ENCODE data around the gene RAB11FIP2. TPM values are rescaled to one million over a fixed set of nuclear protein-coding genes. Genes with fewer than 3 reads are reported as not detected.

The RAB11FIP2 gene
- total RNA-seq, 1 experiment from 2014 or later, result 18.5 TPM

DNA sequence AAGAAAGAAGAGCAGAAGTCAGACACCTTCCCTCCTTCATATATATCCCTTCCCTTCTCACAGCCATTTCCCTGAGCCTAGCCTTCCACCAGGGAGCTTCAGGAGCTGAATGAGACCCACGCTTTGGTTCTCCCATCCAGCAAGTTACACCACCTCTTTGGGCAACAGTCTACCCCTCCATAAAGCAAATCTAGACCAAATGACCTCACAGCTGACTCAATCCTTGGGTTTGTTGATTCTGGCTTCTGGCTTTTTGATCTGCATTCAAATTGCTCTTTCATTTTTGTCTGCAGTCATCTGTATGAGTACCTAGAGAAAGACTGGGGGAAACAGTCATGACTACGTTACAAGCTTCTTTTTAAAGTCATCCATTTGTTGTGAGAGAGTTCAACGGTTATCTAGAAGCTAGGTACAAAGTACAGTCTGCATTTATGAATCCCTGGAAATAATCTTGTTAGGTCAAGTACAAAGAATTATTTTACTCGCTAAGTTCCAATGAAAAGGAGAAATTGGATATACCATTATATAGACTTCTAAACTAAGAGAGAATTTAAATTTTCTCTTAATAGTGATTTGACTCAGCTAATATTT lies 86.3 kb downstream of the RAB11FIP2 start:
- POLR2A ChIA-PET (ENCODE audit: low non-redundant PET), result no interaction called here
- DNase-seq (ENCODE audit: low spot score), result no peak

DNA sequence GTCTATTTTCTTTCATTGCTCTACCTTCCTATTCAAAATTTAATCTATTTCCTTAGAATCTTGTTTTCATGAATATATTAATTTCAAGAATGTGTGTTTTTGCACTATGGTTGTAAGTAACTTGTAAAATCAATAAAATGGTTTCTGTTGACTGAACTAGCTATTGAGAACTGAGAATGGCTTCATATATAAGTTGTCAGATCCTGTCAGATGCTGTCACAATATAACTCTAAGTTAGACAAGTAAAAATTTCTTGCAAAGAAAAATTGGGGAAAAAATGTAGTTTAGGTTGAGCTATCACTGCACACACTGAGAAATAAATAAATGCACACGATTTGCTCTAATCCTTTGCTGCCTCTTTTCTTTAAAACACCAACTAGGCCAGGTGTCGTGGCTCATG lies 89.8 kb downstream of the RAB11FIP2 start:
- intact Hi-C loops (cut with micrococcal nuclease; ENCODE audit: unreplicated experiment), result no loop called here
- H3K36me3 ChIP-seq (ENCODE audit: insufficient read depth, low read length, poor library complexity, severe bottlenecking), result no peaks in the 10 kb centered on the region
- ChIA-PET CTCF (no interaction called here), POLR2A (ENCODE audit: low non-redundant PET) (no interaction called here)
- no peaks in the 10 kb centered on the region for H3K9me3 ChIP-seq (ENCODE audit: low read depth, low read length, poor library complexity, severe bottlenecking)
- TF ChIP-seq, protein P1, sequence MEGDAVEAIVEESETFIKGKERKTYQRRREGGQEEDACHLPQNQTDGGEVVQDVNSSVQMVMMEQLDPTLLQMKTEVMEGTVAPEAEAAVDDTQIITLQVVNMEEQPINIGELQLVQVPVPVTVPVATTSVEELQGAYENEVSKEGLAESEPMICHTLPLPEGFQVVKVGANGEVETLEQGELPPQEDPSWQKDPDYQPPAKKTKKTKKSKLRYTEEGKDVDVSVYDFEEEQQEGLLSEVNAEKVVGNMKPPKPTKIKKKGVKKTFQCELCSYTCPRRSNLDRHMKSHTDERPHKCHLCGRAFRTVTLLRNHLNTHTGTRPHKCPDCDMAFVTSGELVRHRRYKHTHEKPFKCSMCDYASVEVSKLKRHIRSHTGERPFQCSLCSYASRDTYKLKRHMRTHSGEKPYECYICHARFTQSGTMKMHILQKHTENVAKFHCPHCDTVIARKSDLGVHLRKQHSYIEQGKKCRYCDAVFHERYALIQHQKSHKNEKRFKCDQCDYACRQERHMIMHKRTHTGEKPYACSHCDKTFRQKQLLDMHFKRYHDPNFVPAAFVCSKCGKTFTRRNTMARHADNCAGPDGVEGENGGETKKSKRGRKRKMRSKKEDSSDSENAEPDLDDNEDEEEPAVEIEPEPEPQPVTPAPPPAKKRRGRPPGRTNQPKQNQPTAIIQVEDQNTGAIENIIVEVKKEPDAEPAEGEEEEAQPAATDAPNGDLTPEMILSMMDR (conservative IDR thresholded peaks at IDR 0.05; ENCODE audit: low read depth, low read length), result no peak
- no peak for TF ChIP-seq EZH2 (IDR thresholded peaks at IDR 0.05; ENCODE audit: borderline replicate concordance, low read depth, low read length, poor library complexity, severe bottlenecking)
- no peaks in the 10 kb centered on the region for H3K4me1 ChIP-seq (ENCODE audit: insufficient read depth, low read length, poor library complexity, severe bottlenecking)
- H3K4me3 ChIP-seq (ENCODE audit: low read depth, low read length, poor library complexity, severe bottlenecking), result no peak overlapping the region
- BruUV-seq (replicated peaks), result no TSS peak
- no peak overlapping the region for H3K27ac ChIP-seq (ENCODE audit: low read depth, low read length, poor library complexity, severe bottlenecking)
- H3K27me3 ChIP-seq (replicated peaks; ENCODE audit: insufficient read depth, low read depth, low read length, poor library complexity), result peaks cover 50% of the 10 kb centered on the region
- DNase-seq (ENCODE audit: low spot score), result no peak

More for the DNA sequence above, 86.3 kb downstream of the RAB11FIP2 start:
- no peak for TF ChIP-seq EZH2 (IDR thresholded peaks at IDR 0.05; ENCODE audit: borderline replicate concordance, low read depth, low read length, poor library complexity, severe bottlenecking)
- TF ChIP-seq, protein P1 (conservative IDR thresholded peaks at IDR 0.05; ENCODE audit: low read depth, low read length), result no peak
- Histone ChIP-seq H3K27ac (ENCODE audit: low read depth, low read length, poor library complexity, severe bottlenecking) (no peak overlapping the region), H3K4me1 (ENCODE audit: insufficient read depth, low read length, poor library complexity, severe bottlenecking) (no peaks in the 10 kb centered on the region), H3K9me3 (ENCODE audit: low read depth, low read length, poor library complexity, severe bottlenecking) (no peaks in the 10 kb centered on the region), H3K4me3 (ENCODE audit: low read depth, low read length, poor library complexity, severe bottlenecking) (no peak overlapping the region), H3K36me3 (ENCODE audit: insufficient read depth, low read length, poor library complexity, severe bottlenecking) (no peaks in the 10 kb centered on the region), H3K27me3 (replicated peaks; ENCODE audit: insufficient read depth, low read depth, low read length, poor library complexity) (peaks cover 70% of the 10 kb centered on the region)
- BruUV-seq (replicated peaks), result no TSS peak
- intact Hi-C loops (cut with micrococcal nuclease; ENCODE audit: unreplicated experiment), result no loop called here
- CTCF ChIA-PET, result interaction anchor here (0.6 kb wide), 1 partner anchor 422 kb away, joined by 3 read pairs; no protein-coding TSS in a partner anchor

DNA sequence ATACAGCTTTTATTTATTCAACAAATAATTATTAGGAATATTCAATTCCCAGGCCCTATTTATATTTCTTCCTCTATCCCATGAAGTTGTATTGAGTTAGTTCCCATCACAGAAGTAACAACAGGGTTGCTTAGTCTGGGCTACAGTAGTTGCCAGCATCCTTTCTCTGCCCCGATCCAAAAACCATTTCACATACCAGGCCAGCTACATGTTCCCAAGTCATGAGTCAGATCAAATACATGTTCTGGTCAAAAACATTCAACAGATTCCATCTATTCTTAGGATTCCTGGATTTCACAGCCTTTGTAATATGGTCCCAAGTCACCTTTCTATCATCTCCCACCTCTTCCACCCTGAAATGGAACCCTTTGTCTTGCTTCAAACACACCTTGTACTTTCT lies 91.6 kb downstream of the RAB11FIP2 start:
- ChIA-PET CTCF (no interaction called here), POLR2A (ENCODE audit: low non-redundant PET) (no interaction called here)
- peaks cover 32% of the 10 kb centered on the region for H3K27me3 ChIP-seq (replicated peaks; ENCODE audit: insufficient read depth, low read depth, low read length, poor library complexity)
- intact Hi-C loops (cut with micrococcal nuclease; ENCODE audit: unreplicated experiment), result no loop called here
- DNase-seq (ENCODE audit: low spot score), result no peak
- no peak overlapping the region for H3K4me3 ChIP-seq (ENCODE audit: low read depth, low read length, poor library complexity, severe bottlenecking)
- no peak overlapping the region for H3K27ac ChIP-seq (ENCODE audit: low read depth, low read length, poor library complexity, severe bottlenecking)
- BruUV-seq (replicated peaks), result no TSS peak
- H3K4me1 ChIP-seq (ENCODE audit: insufficient read depth, low read length, poor library complexity, severe bottlenecking), result no peaks in the 10 kb centered on the region
- no peaks in the 10 kb centered on the region for H3K9me3 ChIP-seq (ENCODE audit: low read depth, low read length, poor library complexity, severe bottlenecking)
- H3K36me3 ChIP-seq (ENCODE audit: insufficient read depth, low read length, poor library complexity, severe bottlenecking), result no peaks in the 10 kb centered on the region
- TF ChIP-seq EZH2 (IDR thresholded peaks at IDR 0.05; ENCODE audit: borderline replicate concordance, low read depth, low read length, poor library complexity, severe bottlenecking), result no peak

All from A673 (cell line).